HG03442 (cell line): Measurements from ENCODE around the gene TOPORS.
"Not testable (repeated sequence)": the region's sequence is repeated elsewhere in the genome, so short reads cannot be mapped to it uniquely, and the experiment has no call there.

Experiments
- ATAC-seq: cut with Tn5 transposase; IDR thresholded peaks from one replicate; pipeline ENCODE4 v1.9.1; 2021; ENCODE audit warnings: mild to moderate bottlenecking, moderate library complexity; ENCODE audit not compliant: unreplicated experiment

TOPORS gene

DNA sequence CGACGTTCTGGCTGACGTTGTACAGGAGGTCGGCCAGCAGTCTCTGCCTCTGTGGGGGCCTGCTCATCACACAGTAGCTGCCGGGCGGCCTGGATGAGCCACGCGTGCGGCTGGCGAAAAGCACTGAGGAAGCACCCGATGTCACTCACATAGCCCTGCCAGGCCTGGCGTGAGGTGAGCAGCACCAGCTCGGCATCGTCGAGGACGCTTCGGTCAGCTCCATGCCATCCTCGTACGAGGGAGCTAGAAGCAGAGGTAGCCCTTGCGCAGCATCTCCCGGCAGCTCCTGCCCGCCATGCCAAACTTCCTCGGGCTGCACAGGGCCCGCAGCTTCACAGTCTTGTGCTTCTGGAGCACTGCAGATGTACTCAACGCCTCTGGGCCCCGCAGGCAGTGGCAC is 14.4 kb upstream of the TOPORS start:
- no peak for ATAC-seq

DNA sequence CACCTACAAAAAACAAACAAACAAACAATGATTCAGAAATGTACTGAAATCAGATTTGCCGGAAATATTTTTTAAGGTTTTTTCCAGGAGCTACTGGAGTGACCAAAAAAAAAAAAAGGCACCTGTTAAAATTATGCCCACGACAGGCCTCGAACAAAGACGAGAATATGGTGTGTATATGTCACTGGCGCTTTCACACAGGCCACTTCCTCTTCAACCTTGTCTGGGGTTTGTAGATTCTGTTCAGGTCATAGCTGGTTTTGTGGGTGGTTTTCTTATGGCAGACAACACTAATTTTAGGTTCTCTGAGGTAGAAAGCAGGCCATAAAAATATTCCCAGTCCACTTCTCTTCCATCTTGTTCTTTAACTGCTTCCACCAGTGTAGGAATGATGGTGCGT is 13.6 kb upstream of the TOPORS start:
- ATAC-seq, result no peak

DNA sequence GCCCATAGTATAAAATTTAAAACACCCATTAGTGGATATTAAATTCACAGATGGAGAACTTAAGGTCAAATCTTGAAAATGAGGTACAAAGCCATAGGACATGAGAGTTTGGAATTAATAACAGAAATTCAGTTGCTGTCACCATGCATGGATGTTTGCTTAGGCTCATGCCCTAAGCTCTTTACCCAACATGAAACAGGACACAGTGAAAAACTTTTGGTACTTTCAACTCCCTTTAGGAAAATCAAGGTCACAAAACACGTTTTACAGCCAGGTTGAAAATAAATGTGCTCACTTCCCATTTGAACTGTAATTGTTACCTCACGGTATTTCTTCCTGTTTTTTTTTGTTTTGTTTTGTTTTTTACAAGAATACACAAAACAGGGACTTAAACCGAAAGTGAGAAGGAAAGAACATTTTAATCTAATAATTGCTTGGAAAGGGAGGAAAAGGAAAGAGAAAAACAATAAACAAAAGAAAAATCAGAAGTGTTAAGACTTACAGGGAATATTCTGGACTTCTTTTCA is 6.1 kb upstream of the TOPORS start:
- ATAC-seq, result no peak

DNA sequence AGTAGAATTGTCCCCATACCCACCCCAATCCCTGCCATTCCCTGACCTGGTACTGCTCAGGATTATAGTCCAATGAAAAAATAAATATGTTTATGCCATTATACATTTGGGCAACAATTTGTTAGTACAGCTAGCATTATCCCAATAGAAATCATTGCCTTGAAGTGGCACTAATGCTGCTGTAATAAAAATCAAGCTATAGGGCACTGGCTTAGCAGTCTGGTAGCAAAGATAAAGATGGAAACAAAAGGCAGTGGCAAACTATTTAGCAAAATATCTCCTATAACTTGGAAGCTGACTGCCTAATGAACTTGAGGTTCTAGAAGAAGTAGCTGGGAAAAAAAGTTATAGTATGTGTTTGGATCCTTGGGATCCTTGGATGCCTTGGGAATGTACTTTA is 2.2 kb upstream of the TOPORS start:
- no peak for ATAC-seq

DNA sequence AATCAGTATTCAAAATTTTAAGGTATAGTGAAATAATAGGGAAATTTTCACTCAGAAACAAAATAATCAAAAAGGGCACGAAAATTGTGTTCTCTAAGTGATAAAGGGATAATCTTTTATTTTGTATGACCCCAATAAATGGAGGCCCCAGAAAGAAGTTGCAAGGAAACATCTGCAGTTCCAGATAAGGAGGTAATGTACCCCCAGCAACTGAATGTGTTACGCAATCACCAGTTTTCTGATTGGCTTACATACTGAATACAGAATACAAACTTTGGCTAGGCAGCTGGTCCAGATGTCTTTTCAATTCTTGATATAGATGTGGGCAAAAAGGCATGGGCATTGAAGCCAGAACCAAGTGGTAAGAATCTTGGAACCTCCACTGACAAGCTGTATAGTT is 1.7 kb upstream of the TOPORS start:
- ATAC-seq, result no peak

DNA sequence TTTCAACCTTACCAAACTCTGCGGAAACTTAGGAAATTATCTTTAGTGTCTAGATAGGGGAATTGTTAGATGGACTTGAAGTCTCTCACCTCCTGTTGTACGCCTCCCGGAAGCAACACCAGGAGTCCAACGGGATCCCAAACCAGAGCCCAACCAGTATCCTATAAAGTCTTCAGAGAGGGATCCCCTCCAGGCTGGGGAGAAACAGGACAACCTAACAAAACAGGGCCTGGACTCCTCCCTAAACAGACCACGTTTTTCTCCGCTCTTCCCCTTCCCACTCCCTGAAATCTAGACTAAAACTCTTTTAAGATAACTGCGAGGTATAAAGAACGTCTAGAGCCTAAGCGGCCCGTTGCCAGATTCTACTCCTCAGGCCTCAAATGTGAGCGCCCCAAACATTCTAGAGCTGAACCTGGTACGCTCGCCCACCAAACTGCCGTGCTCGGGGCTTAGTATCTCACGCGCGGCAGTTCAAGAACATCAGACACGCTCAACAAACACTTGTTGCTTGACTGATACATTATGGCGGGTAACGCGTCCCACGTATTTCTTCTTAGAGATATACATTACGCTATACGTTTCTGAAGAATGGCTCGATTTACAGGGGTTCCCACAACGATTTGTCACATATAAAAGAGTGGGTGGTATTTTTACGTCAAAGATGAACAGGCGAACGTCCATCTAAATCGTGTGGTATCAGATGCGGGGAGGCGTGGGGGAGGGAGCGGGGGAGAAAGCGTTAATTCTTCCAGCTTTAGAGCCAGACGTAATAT is 922 bp downstream of the TOPORS start:
- ATAC-seq, result peak; percentile 0

DNA sequence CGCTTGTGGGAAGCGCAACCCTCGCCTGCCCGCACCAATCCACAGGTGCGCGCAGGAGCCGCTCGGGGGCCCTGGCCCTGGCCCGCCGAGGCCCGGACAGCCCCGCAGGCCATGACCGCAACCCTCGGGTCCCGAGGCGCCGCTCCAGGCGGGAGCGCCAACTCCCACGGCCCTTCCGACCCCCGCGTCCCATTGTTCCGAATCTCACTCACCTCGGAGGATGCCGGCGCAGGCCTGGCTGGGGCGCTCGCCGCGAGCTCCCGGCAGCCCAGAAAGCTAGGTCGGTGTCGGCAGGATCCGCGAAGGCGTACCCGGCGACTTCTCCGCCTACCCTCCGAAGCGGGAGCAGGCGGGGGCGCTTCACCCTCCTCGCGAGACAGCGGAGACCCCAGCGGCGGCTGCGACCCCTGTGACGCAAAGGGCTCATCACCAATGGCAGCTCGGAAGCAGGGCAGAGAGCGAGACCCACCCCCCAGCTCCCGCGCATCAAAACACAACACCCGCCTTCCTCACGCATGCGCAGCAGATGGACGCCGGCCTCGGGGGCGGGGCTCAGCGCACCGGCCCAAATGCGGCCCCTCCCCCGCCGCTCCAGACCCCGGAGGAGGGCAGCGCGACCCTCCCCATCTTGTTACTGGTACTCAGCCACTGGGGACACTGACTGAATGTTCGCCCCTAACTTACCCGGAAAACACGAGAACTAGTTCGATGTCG is 1.7 kb downstream of the TOPORS start:
- peak; percentile 58 for ATAC-seq

DNA sequence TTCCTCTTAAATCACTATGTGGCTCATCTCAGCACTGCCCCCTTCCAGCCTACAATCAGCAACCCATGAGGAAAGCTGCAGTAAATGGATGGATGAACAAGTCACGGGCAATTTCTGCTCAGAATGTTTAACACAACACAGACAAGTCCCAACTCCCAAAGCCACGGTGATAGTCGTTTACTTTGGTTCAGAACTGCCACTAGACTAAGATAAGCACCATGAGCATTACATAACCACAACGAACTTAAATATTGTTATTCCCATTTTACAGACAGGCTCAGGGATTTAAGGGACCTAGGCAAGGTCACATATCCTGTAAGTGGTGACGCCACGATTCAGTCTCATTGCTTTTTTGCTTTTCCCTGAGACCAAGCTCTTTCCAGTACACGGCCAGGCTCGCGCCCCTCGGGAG is 2.2 kb downstream of the TOPORS start:
- ATAC-seq, result no peak

DNA sequence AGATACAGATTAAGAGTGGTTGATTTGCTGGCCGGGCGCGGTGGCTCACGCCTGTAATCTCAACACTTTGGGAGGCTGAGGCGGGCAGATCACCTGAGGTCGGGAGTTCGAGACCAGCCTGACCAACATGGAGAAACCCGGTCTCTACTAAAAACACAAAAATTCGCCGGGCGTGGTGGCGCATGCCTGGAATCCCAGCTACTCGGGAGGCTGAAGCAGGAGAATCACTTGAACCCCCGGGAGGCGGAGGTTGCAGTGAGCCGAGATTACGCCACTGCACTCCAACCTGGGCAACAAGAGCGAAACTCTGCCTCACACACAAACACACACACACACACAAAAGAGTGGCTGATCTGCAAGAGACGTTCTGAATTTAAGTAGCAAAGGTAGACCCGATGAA is 4.2 kb downstream of the TOPORS start:
- not testable (repeated sequence) for ATAC-seq

DNA sequence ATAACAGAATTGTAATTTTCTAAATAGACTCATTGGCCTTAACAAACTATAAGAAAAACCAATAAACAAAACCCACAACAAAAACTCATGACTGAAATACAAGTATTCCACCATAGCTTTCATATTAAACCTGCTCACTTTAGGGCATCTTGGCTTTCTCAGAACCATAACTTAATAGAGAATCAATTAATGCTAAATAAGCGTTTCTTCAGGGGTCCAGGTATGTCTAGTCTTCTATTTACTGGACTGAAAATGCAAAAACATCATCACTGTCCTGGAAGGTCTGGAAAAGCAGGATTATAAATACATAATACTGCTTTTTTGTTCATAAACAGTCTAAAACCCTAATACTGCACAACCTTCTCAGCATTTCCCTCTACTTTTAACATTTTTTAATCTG is 6.5 kb downstream of the TOPORS start:
- ATAC-seq, result no peak

DNA sequence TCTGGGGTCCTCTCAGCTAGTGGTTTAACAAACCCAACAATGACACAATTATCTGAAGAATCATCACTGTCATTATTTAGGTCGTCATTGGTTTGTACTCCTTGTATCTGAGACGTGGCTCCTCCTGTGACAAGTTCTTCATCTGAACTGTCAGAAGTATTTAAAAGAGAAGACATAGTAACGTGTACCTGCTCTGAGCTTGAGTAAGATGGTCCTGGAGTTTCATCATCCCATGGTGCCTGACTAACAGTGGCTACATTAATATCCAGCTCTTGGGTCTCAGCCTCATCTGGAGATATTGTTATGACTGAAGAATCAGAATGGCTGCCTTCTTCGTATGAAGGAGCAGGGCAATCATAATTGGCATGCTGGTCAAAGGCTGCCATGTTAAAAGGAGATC is 9.3 kb downstream of the TOPORS start:
- ATAC-seq, result no peak

DNA sequence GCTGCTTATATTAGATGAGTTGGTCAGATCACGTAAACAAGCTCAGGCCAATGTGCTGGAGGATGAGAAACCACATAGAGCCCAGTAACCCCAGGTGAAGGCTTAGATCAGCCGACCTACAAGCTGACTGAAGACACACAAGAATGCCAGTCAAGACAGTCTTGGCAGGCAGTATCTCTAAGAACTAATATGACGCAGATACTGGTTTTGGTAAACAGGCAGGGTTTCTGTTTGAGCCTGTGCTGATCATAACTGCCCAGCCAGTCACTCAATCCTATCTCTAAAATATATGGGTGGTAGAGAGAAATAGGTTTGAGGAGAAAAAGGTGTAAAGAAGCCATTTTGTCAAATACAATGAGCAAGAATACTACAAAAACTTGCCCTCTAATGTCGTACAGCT is 18.6 kb downstream of the TOPORS start:
- no peak for ATAC-seq

DNA sequence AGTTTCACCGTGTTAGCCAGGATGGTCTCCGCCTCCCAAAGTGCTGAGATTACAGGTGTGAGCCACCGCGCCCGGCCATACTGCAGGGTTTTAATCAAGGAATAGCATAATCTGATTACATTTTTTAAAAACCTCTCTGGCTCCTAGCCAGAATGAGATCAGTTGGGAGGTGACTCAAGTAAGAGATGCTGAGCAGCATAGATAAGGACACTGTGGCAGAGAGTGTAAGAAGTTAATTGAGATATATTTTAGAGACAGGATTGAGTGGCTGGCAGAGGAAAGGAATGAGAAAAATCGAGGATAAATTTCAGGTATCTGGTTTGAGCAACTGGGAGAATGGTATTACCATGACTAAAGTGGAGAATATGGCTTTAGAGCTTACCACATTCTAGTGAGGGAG is 19.1 kb downstream of the TOPORS start:
- no peak for ATAC-seq

DNA sequence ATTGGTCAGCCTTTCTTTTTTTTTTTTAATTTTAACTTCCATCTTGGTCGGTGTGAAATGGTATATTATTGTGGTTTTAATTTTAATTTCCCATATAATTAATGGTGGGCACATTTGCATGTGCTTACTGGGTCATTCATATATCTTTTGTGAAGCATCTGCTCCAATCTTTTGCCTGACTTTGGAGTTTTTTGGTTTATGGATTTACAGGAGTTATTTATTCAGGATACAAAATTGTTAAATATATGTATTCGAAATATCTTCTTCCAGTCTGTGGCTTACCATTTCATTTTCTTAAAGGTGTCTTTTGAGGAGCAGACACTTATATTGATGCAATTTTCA is 25.7 kb downstream of the TOPORS start:
- ATAC-seq, result no peak

DNA sequence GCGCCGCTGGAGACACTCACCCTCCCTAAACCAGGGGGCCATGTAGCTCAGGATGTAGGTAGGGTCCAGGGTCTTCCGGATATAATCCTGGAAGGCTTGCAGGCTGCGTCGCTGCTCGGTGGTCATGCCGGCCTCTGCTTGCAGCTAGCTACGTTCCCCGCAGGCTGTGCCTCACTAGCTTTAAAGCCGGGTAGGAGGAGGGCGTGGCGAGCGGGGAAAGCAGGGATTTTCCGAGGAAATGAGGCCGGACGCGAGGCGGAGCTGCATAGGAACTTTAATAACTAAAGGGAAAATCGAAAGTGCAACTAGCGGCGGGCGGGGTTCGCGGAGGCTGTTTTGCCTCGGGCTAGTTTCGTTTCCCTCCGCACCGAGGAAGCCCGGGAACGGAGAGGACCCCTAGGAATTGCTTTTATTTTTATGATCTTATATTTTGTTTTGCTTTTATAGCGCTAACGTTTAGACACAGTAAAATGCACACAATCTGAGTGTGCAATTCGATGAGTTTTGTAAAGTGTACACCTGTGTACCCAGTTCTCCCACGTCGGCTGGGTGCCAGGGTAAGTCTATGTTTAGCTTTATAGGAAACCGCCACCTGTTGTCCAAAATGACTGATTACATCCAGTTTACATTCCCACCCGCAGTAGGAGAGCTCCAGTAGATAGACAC is 26.2 kb downstream of the TOPORS start, which contains the start of gene RIGI:
Gene RIGI, minus strand, starts transcription at position 156 of the 666 bp plus-strand sequence. Its CDS starts 30 bp downstream, at position 126.
- ATAC-seq, result peak; percentile 70

DNA sequence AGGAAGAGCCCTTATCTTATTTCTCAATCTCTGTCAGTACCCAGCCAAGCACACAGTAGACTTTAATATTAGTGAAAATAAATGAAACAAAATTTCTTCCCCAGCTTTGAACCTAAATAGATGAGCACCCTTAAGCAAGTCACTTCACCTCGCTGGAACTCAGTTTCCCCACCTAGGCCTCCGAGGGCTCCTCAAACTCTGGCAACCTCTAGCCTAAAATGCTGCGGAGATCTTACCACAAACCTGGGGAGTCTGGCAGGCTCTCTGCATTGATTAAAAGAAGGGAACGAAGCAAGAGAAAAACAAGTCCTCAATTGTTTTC is 26.7 kb downstream of the TOPORS start:
- peak; percentile 14 for ATAC-seq

DNA sequence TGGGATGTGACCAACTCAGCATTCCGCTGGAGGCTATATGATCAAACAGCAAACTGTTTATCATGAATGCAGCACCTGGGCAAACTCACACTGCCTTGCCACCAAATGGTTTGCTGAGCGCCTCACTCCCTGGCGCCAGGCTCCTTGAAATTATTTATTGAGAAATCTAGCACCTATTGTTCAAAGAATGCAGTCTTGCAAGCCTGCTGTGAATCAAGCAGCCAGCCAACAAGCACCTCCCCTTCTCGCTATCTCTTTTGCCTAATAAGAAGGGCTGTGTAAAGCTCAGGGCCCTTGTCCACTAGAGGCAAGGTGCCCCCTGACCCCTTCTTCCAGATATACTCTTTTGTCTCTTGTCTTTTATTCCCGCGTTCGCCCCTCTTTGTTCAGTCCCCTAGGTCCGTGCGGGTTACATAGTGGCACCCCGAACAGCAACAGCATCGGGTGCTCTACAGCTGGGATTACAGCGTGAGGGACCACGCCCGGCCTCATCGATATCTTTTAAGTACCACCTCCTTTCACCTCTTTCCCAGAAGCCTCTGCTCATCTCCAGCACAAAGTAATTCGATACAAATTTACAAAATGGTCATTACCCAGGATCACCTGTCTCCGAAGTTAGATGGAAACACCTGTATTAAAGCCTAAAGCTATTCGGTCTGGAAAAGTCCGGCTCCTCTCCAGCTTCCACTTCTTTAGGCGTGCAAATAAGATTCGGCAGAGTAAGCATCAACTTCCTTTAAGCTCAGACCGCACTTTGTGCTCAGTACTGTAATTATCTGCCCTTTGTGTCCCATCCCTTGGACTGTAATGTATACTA is 27.3 kb downstream of the TOPORS start:
- peak; percentile 20 for ATAC-seq

DNA sequence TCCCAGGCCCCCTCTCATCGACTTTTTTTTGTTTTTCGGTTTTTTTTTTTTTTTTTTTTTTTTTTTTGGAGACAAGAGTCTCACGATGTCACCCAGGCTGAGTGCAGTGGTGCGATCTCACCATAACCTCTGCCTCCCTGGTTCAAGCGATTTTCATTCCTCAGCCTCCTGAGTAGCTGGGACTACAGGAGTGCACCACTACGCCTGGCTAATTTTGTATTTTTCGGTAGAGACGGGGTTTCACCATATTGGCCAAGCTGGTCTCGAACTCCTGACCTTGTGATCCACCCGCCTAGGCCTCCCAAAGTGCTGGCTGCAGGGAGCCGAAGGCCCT is 27.9 kb downstream of the TOPORS start:
- ATAC-seq, result not testable (repeated sequence)

DNA sequence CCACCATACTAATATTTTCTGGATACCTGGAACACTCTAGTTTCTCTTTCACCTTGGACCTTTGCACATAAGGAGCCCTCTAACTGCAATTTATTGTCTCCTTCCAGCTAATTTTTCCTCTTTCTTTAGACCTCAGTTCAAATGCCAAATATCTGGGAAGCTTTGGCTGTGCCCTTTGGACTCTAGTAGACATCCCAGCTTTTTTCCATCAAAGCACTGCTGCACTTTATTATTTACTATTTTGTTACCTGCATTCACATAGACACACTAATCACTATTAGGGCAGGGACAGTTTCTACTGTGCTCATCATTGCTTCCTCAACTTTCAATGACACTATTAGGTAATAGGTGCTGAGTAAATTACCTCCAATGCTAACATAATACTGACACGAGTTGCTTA is 28.5 kb downstream of the TOPORS start:
- no peak for ATAC-seq

DNA sequence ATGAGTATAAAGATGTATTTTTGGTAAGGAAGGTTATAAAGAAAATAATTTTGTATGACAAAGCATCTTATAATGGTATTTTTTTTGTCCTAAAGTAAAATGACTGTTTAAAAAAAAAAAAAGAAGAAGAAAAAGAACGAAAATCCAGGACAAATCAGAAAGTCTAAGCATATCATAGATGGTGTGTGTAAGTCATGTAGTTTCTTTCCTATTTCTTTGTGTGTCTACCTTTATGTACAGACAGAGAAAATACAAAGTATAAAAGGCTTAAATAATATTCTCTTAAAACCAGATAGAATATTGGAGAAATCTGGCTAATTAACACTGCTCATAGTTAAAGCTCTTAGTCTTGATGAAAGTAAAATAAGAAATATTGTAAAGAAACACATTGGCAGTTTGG is 34.1 kb downstream of the TOPORS start:
- no peak for ATAC-seq

DNA sequence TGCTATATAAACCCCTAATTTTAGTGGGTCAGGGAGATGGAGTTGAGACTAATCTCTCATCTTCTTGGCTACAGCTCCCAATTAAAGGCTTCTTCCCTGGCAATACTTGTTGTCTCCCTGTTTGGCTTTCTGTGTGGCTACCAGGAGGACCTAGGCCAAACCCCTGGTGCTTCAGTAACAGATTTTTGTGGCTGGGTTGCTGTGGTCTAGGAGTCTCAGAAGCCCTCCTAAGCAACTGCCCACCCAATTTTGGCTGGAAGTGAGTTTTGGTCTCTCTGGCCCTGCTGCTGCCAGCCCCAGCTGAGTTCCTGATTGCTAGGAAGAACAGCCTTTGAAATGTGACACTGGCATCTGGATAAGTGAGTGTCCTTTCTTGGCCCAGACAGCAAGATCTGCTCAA is 36.1 kb downstream of the TOPORS start:
- ATAC-seq, result no peak
